HG03520 (cell line): ENCODE data around the gene KLF4.

Source experiments
- ATAC-seq: cut with Tn5 transposase; IDR thresholded peaks from one replicate; pipeline ENCODE4 v1.9.1; 2021; ENCODE audit warnings: mild to moderate bottlenecking, moderate library complexity; ENCODE audit not compliant: unreplicated experiment

The KLF4 gene

GRCh38 chr9:107455425-107456135 lies 34.0 kb downstream of the KLF4 start:
- ATAC-seq, result no peak

- no peak for ATAC-seq
Observed at GRCh38 chr9:107453479-107453878, 36.1 kb downstream of the KLF4 start.

- no peak for ATAC-seq
Observed at GRCh38 chr9:107447834-107448233, 41.7 kb downstream of the KLF4 start.

- no peak for ATAC-seq
Observed at GRCh38 chr9:107447081-107447480, 42.5 kb downstream of the KLF4 start.

- ATAC-seq, result no peak
Observed at GRCh38 chr9:107446491-107446890, 43.1 kb downstream of the KLF4 start.

GRCh38 chr9:107443786-107444185 lies 45.8 kb downstream of the KLF4 start:
- no peak for ATAC-seq

GRCh38 chr9:107439991-107440456 lies 49.5 kb downstream of the KLF4 start:
- ATAC-seq, result no peak

GRCh38 chr9:107438211-107439031 lies 51.1 kb downstream of the KLF4 start:
- ATAC-seq, result no peak

- no peak for ATAC-seq
Observed at GRCh38 chr9:107437716-107438115, 51.9 kb downstream of the KLF4 start.

- no peak for ATAC-seq
Observed at GRCh38 chr9:107435415-107435814, 54.2 kb downstream of the KLF4 start.
